GM12873 (cell line): ENCODE data around the gene GPR150.

Source experiments
- CTCF ChIP-seq: IDR thresholded peaks from 2 replicates; pipeline ENCODE4 v1.5.1; 2012; ENCODE audit warnings: low read depth, mild to moderate bottlenecking, moderate library complexity, low read length, control low read depth; ENCODE audit not compliant: insufficient read depth; ENCODE audit errors: missing control alignments

The GPR150 gene

GRCh38 chr5:95599252-95599651, 20.6 kb upstream of the GPR150 start:
- no peak for TF ChIP-seq CTCF

GRCh38 chr5:95600557-95600956, 19.3 kb upstream of the GPR150 start:
- TF ChIP-seq CTCF: no peak

- TF ChIP-seq CTCF: no peak
These were observed 14.1 kb upstream of the GPR150 start for GRCh38 chr5:95605786-95606185.

DNA sequence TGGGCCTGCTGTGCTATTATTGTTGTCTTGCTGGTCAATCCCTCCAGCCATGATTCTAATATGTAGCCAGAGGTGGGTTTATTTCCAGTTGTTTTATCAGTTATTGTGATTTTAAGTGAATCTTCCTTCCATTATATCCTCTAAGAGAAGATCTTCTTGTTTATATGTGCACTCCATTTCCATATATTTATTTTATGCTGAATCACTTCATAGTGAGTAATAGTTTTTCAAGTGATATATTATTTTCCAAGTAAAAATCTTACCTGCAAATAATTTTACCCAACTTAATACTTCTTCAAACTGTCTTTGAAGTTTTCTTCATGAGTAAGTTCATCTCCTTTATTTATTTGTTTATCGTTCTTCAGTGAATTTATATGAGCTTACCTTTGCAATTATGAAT, 13.5 kb upstream of the GPR150 start:
- no peak for TF ChIP-seq CTCF

DNA sequence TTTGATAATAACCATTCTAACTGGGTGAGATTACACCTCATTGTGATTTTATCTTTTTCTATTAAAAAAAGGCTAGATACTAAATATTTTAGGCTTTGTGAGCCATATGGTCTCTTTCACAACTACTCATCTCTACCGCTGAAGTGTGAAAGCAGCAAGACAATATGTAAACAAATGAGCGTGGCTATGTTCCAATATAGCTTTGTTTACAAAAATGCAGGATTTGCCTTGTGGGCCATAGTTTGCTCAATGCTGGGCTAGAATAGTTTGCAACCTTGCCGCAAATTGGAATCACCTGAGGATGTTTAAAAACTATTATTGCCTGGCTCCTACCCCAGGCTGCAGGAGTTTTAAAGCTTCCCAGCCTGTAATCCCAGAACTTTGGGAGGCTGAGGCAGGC, 10.2 kb upstream of the GPR150 start:
- no peak for TF ChIP-seq CTCF

DNA sequence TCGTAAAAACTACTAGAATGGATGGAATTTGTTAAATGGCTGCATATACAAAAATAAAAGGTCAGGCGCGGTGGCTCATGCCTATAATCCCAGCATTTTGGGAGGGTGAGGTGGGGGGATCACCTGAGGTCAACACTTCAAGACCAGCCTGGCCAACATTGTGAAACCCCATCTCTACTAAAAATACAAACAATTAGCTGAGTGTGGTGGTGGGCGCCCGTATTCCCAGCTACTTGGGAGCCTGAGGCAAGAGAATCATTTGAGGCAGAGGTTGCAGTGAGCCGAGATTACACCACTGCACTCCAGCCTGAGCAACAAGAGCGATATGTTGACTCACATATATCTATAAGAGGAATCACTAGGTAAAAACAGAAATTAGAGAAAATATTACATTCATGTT, 9.3 kb upstream of the GPR150 start:
- no peak for TF ChIP-seq CTCF

DNA sequence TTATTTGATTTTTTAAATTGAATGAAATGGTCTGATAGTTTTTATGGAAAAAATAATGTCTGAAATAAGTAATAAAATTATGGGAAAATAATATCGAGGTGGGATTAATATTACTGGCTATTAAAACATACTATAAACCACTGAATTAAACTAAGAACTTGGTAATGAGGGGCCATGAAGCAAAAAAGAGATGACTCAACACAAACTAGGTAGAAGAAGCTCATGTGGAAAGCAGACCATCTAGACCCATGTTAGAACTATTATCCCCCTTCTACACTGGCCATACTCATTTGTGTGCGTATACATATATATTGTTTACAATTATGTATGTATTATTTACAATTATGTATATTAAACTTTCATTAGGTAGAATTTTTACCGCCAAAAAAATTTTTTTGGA, 8.5 kb upstream of the GPR150 start:
- no peak for TF ChIP-seq CTCF

DNA sequence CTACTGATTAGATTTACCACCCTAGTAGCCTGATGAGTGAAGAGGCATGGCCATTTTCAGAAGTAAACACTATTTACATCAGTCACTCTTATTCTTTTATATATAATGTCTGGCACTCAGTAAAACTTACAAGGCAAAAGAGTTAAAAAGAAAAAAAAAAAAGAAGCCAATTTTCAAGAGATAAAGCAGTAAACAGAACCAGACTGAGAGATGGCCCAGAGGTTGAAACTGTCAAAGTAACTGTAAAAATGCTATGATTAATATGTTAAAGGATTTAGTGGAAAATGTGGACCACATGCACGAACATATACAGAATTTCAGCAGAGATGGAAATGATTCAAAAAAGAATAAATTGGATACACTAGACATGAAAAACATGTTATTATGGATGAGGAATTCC, 6.4 kb upstream of the GPR150 start:
- TF ChIP-seq CTCF: no peak
